GM10266 (cell line): ENCODE results near the gene PDCD2.

ENCODE experiments used
- DNase-seq: peaks from one replicate; pipeline ENCODE4 v3.0.0; 2012; ENCODE audit errors: extremely low spot score
- TF ChIP-seq, protein P1 (sequence below): IDR thresholded peaks from 2 replicates; pipeline ENCODE4 v1.5.1; 2012; ENCODE audit warnings: mild to moderate bottlenecking, low read depth; ENCODE audit not compliant: control insufficient read depth, insufficient read depth; ENCODE audit errors: missing control alignments

Gene PDCD2

DNA sequence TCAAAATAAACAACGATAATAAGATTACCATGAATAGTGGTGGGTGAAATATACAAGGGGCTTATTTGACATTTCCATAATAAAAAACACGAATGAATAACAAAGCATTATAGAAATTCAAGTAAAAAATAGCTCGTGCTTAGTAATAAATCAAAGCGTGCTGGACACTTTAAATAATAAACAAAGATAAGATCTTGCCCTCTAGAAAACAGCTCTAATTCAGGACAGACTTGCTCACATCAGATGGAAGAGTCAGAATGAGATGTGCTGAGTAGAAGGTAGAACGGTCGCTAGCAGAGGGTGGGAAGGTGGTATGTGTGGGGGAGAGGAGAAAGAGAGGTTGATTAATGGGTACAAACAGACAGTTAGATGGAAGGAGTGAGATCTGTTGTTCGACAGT lies 58.6 kb downstream of the PDCD2 start:
- TF ChIP-seq, protein P1, sequence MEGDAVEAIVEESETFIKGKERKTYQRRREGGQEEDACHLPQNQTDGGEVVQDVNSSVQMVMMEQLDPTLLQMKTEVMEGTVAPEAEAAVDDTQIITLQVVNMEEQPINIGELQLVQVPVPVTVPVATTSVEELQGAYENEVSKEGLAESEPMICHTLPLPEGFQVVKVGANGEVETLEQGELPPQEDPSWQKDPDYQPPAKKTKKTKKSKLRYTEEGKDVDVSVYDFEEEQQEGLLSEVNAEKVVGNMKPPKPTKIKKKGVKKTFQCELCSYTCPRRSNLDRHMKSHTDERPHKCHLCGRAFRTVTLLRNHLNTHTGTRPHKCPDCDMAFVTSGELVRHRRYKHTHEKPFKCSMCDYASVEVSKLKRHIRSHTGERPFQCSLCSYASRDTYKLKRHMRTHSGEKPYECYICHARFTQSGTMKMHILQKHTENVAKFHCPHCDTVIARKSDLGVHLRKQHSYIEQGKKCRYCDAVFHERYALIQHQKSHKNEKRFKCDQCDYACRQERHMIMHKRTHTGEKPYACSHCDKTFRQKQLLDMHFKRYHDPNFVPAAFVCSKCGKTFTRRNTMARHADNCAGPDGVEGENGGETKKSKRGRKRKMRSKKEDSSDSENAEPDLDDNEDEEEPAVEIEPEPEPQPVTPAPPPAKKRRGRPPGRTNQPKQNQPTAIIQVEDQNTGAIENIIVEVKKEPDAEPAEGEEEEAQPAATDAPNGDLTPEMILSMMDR: no peak
- no peak for DNase-seq
